IMR-90 (cell line): Measurements from ENCODE around the gene PLA2G4B. TPM values are rescaled to one million over a fixed set of nuclear protein-coding genes. Genes with fewer than 3 reads are reported as not detected.

Experiments used
- ATAC-seq: fragments of 200-7000 bp; cut with Tn5 transposase; 2 replicates; pipeline ENCODE4 v1.9.1; 2020; ENCODE audit warnings: low read depth, mild to moderate bottlenecking, moderate library complexity
- BruUV-seq: library from RNA; stranded (reverse); fragments of 400-500 nt; replicated peaks from 2 replicates; lab custom pipeline; 2021; lab: Mats Ljungman, UMichigan
- CTCF ChIA-PET: fragments of 300-600 bp; formaldehyde crosslinking; extraction: SDS; loops from one replicate; lab custom pipeline; 2021; ENCODE audit warnings: antibody characterized with exemption; lab: Yijun Ruan, JAX
- POLR2A ChIA-PET: fragments of 300-600 bp; sonication (Branson Sonifier 250); formaldehyde crosslinking; loops from one replicate; lab custom pipeline; 2022; ENCODE audit warnings: antibody characterized with exemption; ENCODE audit not compliant: unreplicated experiment; lab: Charles Lee
- DNase-seq: peaks from one replicate; pipeline ENCODE4 v3.0.0; 2013
- H2AFZ ChIP-seq: replicated peaks from 2 replicates; pipeline ENCODE3; 2013; ENCODE audit warnings: low read length, mild to moderate bottlenecking; ENCODE audit not compliant: poor library complexity
- H2AK5ac ChIP-seq: 2 replicates; pipeline ENCODE4 v1.6.1; 2013; ENCODE audit warnings: low read depth, low read length, inconsistent platforms
- H2AK9ac ChIP-seq: replicated peaks from 2 replicates; pipeline ENCODE3; 2013; ENCODE audit warnings: mild to moderate bottlenecking, low read depth, low read length, moderate library complexity; ENCODE audit not compliant: poor library complexity
- H2BK120ac ChIP-seq: 2 replicates; pipeline ENCODE4 v1.6.1; 2013; ENCODE audit warnings: low read depth, low read length, inconsistent platforms
- H2BK15ac ChIP-seq: 3 replicates; pipeline ENCODE4 v1.6.1; 2013; ENCODE audit warnings: low read depth, low read length, inconsistent platforms
- H2BK20ac ChIP-seq: 2 replicates; pipeline ENCODE4 v1.6.1; 2013; ENCODE audit warnings: low read depth, mild to moderate bottlenecking, inconsistent platforms, low read length, moderate library complexity
- H2BK5ac ChIP-seq: 2 replicates; pipeline ENCODE4 v1.6.1; 2013; ENCODE audit warnings: mild to moderate bottlenecking, low read depth, low read length, inconsistent platforms; ENCODE audit not compliant: poor library complexity, severe bottlenecking
- H3K14ac ChIP-seq: replicated peaks from 2 replicates; pipeline ENCODE4 v1.6.1; 2013; ENCODE audit warnings: low read depth, low read length, inconsistent platforms
- H3K18ac ChIP-seq: 2 replicates; pipeline ENCODE4 v1.6.1; 2013; ENCODE audit warnings: low read depth, low read length, control low read depth
- H3K23ac ChIP-seq: 2 replicates; pipeline ENCODE4 v1.6.1; 2013; ENCODE audit warnings: low read depth, low read length, inconsistent platforms
- H3K27ac ChIP-seq: 2 replicates; pipeline ENCODE4 v1.5.1; 2013; ENCODE audit warnings: mild to moderate bottlenecking, control low read depth, low read length; ENCODE audit not compliant: insufficient read depth
- H3K27me3 ChIP-seq: 2 replicates; pipeline ENCODE4 v1.6.1; 2013; ENCODE audit warnings: low read length; ENCODE audit not compliant: control insufficient read depth, insufficient read depth
- H3K36me3 ChIP-seq: 2 replicates; pipeline ENCODE4 v1.6.1; 2013; ENCODE audit warnings: low read length, mixed read lengths; ENCODE audit not compliant: control insufficient read depth, insufficient read depth
- H3K4ac ChIP-seq: 2 replicates; pipeline ENCODE4 v1.6.1; 2013; ENCODE audit warnings: low read depth, low read length, inconsistent platforms
- H3K4me1 ChIP-seq: 2 replicates; pipeline ENCODE4 v1.6.1; 2013; ENCODE audit warnings: low read length, mixed read lengths; ENCODE audit not compliant: control insufficient read depth, insufficient read depth
- H3K4me2 ChIP-seq: 2 replicates; pipeline ENCODE4 v1.6.1; 2013; ENCODE audit warnings: low read depth, mild to moderate bottlenecking, control low read depth, low read length, moderate library complexity
- H3K4me3 ChIP-seq: 2 replicates; pipeline ENCODE4 v1.5.1; 2013; ENCODE audit warnings: low read depth, mild to moderate bottlenecking, control low read depth, low read length, moderate library complexity; ENCODE audit not compliant: insufficient read depth
- H3K56ac ChIP-seq: 2 replicates; pipeline ENCODE4 v1.6.1; 2013; ENCODE audit warnings: low read length, inconsistent platforms; ENCODE audit not compliant: insufficient read depth; ENCODE audit errors: extremely low read depth
- H3K79me1 ChIP-seq, 2 experiments: 2 replicates each; pipeline ENCODE4 v1.6.1; 2013; ENCODE audit warnings: low read length in 2 of 2, inconsistent platforms in 1 of 2, low read depth in 1 of 2
- H3K9ac ChIP-seq: 2 replicates; pipeline ENCODE4 v1.6.1; 2013; ENCODE audit warnings: low read depth, low read length, control low read depth
- H3K9me1 ChIP-seq: 2 replicates; pipeline ENCODE4 v1.6.1; 2013; ENCODE audit warnings: low read length, inconsistent platforms; ENCODE audit not compliant: insufficient read depth
- H3K9me3 ChIP-seq: 2 replicates; pipeline ENCODE4 v1.6.1; 2013; ENCODE audit warnings: low read length; ENCODE audit not compliant: control insufficient read depth, insufficient read depth
- H4K20me1 ChIP-seq: 2 replicates; pipeline ENCODE4 v1.6.1; 2013; ENCODE audit warnings: low read length, inconsistent platforms; ENCODE audit not compliant: insufficient read depth
- H4K5ac ChIP-seq: 2 replicates; pipeline ENCODE4 v1.6.1; 2013; ENCODE audit warnings: mild to moderate bottlenecking, low read depth, low read length, control low read depth
- H4K8ac ChIP-seq, 2 experiments: 2 replicates each; pipeline ENCODE4 v1.6.1; 2013; ENCODE audit warnings: low read depth in 2 of 2, low read length in 2 of 2, control low read depth in 1 of 2, inconsistent platforms in 1 of 2
- H4K91ac ChIP-seq: 2 replicates; pipeline ENCODE4 v1.6.1; 2013; ENCODE audit warnings: low read depth, low read length, inconsistent platforms; ENCODE audit not compliant: insufficient read depth
- BHLHE40 ChIP-seq: fragments of 150-350 bp; IDR thresholded peaks from 2 replicates; pipeline ENCODE4 v1.6.1; 2016; ENCODE audit warnings: mild to moderate bottlenecking, low read depth, low read length
- CEBPB ChIP-seq: IDR thresholded peaks from 2 replicates; pipeline ENCODE4 v1.6.1; 2012; ENCODE audit warnings: low read depth, low read length, improper control_type of control experiment
- CHD1 ChIP-seq: IDR thresholded peaks from 2 replicates; pipeline ENCODE4 v1.6.1; 2012; ENCODE audit warnings: low read depth, low read length, improper control_type of control experiment
- FOS ChIP-seq: fragments of 150-350 bp; IDR thresholded peaks from 2 replicates; pipeline ENCODE4 v1.6.1; 2016; ENCODE audit warnings: low read depth, low read length
- MAFK ChIP-seq: IDR thresholded peaks from 2 replicates; pipeline ENCODE4 v1.6.1; 2012; ENCODE audit warnings: low read depth, low read length, improper control_type of control experiment
- MAZ ChIP-seq: IDR thresholded peaks from 2 replicates; pipeline ENCODE4 v1.6.1; 2012; ENCODE audit warnings: low read depth, mild to moderate bottlenecking, low read length, improper control_type of control experiment, moderate library complexity, borderline replicate concordance
- MXI1 ChIP-seq: IDR thresholded peaks from 2 replicates; pipeline ENCODE4 v1.6.1; 2012; ENCODE audit warnings: low read depth, mild to moderate bottlenecking, low read length, moderate library complexity, borderline replicate concordance
- NFE2L2 ChIP-seq: fragments of 150-350 bp; IDR thresholded peaks from 2 replicates; pipeline ENCODE4 v1.6.1; 2016; ENCODE audit warnings: low read depth, mild to moderate bottlenecking, low read length
- POLR2A ChIP-seq: IDR thresholded peaks from 2 replicates; pipeline ENCODE4 v1.6.1; 2012; ENCODE audit warnings: mild to moderate bottlenecking, low read depth, low read length
- RAD21 ChIP-seq: IDR thresholded peaks from 2 replicates; pipeline ENCODE4 v1.6.1; 2012; ENCODE audit warnings: low read length, improper control_type of control experiment
- RCOR1 ChIP-seq: IDR thresholded peaks from 2 replicates; pipeline ENCODE4 v1.6.1; 2012; ENCODE audit warnings: mild to moderate bottlenecking, low read length, improper control_type of control experiment; ENCODE audit not compliant: insufficient replicate concordance
- RFX5 ChIP-seq: IDR thresholded peaks from 2 replicates; pipeline ENCODE4 v1.8.0; 2012; ENCODE audit warnings: low read depth, mild to moderate bottlenecking, low read length, moderate library complexity
- SMC3 ChIP-seq: fragments of 150-350 bp; IDR thresholded peaks from 2 replicates; pipeline ENCODE4 v1.6.1; 2016; ENCODE audit warnings: low read depth, mild to moderate bottlenecking, antibody characterized with exemption, low read length, moderate library complexity
- USF2 ChIP-seq: fragments of 150-350 bp; IDR thresholded peaks from 2 replicates; pipeline ENCODE4 v1.6.1; 2017; ENCODE audit warnings: mild to moderate bottlenecking, antibody characterized with exemption, low read length, low read depth
- WGBS, 2 experiments: methylation state at CpG; one replicate each; pipeline versions ENCODE4 v1.1.5 to v1.1.7; 2013; ENCODE audit warnings: missing lambda C conversion rate in 2 of 2; ENCODE audit not compliant: insufficient read length in 1 of 2; ENCODE audit errors: extremely low coverage in 2 of 2; 5-methylcytosine and 5-hydroxymethylcytosine counted together
- dilution Hi-C: fragments of 300-500 bp; cut with HindIII; formaldehyde crosslinking; loops from one replicate; pipeline ENCODE4 v1.14.3; 2018; ENCODE audit warnings: low sequenced_read_pairs; ENCODE audit not compliant: unreplicated experiment
- in situ Hi-C: fragments of 300-500 bp; cut with MboI; formaldehyde crosslinking; loops from 3 replicates; pipeline ENCODE4 v1.14.3; 2019; ENCODE audit warnings: low sequenced_read_pairs, inconsistent platforms, mixed read lengths
- intact Hi-C: fragments of 100-400 bp; cut with micrococcal nuclease; formaldehyde crosslinking; loops from 2 replicates; pipeline ENCODE4 v1.10.0; 2022
- polyA plus RNA-seq, 3 experiments: library from polyadenylated mRNA; depleted of rRNA; stranded (reverse); fragments of >200 nt; gene quantifications; 2 replicates each; pipeline ENCODE4 v1.2.3, GENCODE V29; 2012; ENCODE audit warnings: low replicate concordance in 1 of 3
- total RNA-seq: library from RNA; depleted of rRNA; stranded (reverse); fragments of >200 nt; gene quantifications from 2 replicates; pipeline ENCODE4 v1.2.3, GENCODE V29; 2012
- TF ChIP-seq, protein P1 (sequence below): conservative IDR thresholded peaks from 2 replicates; pipeline ENCODE4 v1.5.1; 2012; ENCODE audit warnings: mild to moderate bottlenecking, low read depth, low read length, improper control_type of control experiment
- TF ChIP-seq, protein P2 (sequence below): fragments of 150-350 bp; IDR thresholded peaks from 2 replicates; pipeline ENCODE4 v1.6.1; 2016; ENCODE audit warnings: low read depth, mild to moderate bottlenecking, low read length, moderate library complexity, borderline replicate concordance

The PLA2G4B gene
- total and polyA plus RNA-seq, 2 of the 4 experiments (the other 2 are of a cell fraction): 0.18 to 3.1 TPM

DNA sequence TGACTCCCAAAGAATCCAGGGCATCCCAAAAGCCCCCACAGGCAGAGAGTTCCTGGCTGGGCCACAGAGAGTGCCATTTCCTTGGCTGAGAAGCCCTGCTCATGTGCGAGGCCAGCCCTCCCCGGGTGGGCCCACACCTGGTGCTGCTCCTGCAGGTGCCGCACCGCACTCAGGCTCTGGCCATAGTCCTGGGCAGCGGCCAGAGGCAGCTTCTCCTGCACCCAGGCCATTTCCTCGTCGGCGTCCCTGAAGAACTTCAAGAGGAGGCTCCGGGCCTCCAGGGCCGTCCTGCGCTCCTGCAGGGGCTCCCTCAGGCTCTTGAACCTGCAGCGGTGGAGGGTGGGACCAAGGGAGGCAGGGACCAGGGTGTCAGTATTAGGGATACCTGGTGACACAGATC is 18.1 kb downstream of the PLA2G4B start:
- Histone ChIP-seq H3K9ac (no peak overlapping the region), H4K20me1 (no peaks in the 10 kb centered on the region), H2BK5ac (no peak overlapping the region), H3K56ac (no peak overlapping the region), H3K18ac (no peak overlapping the region), H3K4me3 (no peak overlapping the region), H4K91ac (no peak overlapping the region), H3K27me3 (peaks cover 34% of the 10 kb centered on the region), H4K5ac (no peak overlapping the region), H2AK9ac (peak overlapping the region; percentile 66), H3K9me3 (no peaks in the 10 kb centered on the region), H3K14ac (no peak overlapping the region), H2BK20ac (no peak overlapping the region), H3K27ac (no peak overlapping the region), H3K4me1 (no peaks in the 10 kb centered on the region), H3K79me1 (no peaks in the 10 kb centered on the region), H2AK5ac (no peak overlapping the region), H2BK15ac (no peak overlapping the region), H4K8ac (no peak overlapping the region), H3K4me2 (no peak overlapping the region), H3K36me3 (no peaks in the 10 kb centered on the region), H3K4ac (no peak overlapping the region), H2BK120ac (no peak overlapping the region), H3K9me1 (no peaks in the 10 kb centered on the region), H3K23ac (no peak overlapping the region), H2AFZ (no peak overlapping the region)
- intact Hi-C loops: no loop called here
- TF ChIP-seq RCOR1 (no peak), MXI1 (no peak), FOS (no peak), MAZ (no peak), CEBPB (no peak), RAD21 (no peak), CHD1 (no peak), POLR2A (no peak), RFX5 (no peak), USF2 (no peak), NFE2L2 (no peak), BHLHE40 (no peak), MAFK (no peak), SMC3 (no peak)
- TF ChIP-seq, protein P1, sequence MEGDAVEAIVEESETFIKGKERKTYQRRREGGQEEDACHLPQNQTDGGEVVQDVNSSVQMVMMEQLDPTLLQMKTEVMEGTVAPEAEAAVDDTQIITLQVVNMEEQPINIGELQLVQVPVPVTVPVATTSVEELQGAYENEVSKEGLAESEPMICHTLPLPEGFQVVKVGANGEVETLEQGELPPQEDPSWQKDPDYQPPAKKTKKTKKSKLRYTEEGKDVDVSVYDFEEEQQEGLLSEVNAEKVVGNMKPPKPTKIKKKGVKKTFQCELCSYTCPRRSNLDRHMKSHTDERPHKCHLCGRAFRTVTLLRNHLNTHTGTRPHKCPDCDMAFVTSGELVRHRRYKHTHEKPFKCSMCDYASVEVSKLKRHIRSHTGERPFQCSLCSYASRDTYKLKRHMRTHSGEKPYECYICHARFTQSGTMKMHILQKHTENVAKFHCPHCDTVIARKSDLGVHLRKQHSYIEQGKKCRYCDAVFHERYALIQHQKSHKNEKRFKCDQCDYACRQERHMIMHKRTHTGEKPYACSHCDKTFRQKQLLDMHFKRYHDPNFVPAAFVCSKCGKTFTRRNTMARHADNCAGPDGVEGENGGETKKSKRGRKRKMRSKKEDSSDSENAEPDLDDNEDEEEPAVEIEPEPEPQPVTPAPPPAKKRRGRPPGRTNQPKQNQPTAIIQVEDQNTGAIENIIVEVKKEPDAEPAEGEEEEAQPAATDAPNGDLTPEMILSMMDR: no peak
- TF ChIP-seq, protein P2, sequence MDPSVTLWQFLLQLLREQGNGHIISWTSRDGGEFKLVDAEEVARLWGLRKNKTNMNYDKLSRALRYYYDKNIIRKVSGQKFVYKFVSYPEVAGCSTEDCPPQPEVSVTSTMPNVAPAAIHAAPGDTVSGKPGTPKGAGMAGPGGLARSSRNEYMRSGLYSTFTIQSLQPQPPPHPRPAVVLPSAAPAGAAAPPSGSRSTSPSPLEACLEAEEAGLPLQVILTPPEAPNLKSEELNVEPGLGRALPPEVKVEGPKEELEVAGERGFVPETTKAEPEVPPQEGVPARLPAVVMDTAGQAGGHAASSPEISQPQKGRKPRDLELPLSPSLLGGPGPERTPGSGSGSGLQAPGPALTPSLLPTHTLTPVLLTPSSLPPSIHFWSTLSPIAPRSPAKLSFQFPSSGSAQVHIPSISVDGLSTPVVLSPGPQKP: no peak
- DNase-seq (no peak), ATAC-seq (no peak)
- ChIA-PET POLR2A (no interaction called here), CTCF (no interaction called here)
- BruUV-seq: no TSS peak
- WGBS, 2 experiments: 98% methylated on average over 8 of the region's 12 CpGs; no CpG with 5 or more reads in 1 of the 2 experiments
- dilution Hi-C loops: no loop called here
- in situ Hi-C loops: no loop called here
